Osteocyte (in vitro differentiated cells): ENCODE results near the gene NXPE3. TPM values are rescaled to one million over a fixed set of nuclear protein-coding genes. Genes with fewer than 3 reads are reported as not detected.

ENCODE experiments used
- DNase-seq: peaks from one replicate; pipeline ENCODE4 v3.0.0; 2021; ENCODE audit warnings: mixed read lengths; ENCODE audit not compliant: unreplicated experiment; ENCODE audit errors: extremely low spot score
- H3K27ac Mint-ChIP-seq: one replicate; pipeline ENCODE4 v1.8.0; 2021; ENCODE audit warnings: mild to moderate bottlenecking, mixed read lengths; ENCODE audit not compliant: unreplicated experiment
- H3K27me3 Mint-ChIP-seq: one replicate; pipeline ENCODE4 v1.8.0; 2021; ENCODE audit warnings: mixed read lengths; ENCODE audit not compliant: unreplicated experiment
- H3K36me3 Mint-ChIP-seq: one replicate; pipeline ENCODE4 v1.8.0; 2021; ENCODE audit warnings: mixed read lengths; ENCODE audit not compliant: unreplicated experiment
- H3K4me1 Mint-ChIP-seq: one replicate; pipeline ENCODE4 v1.8.0; 2021; ENCODE audit warnings: mixed read lengths; ENCODE audit not compliant: unreplicated experiment
- H3K4me3 Mint-ChIP-seq: one replicate; pipeline ENCODE4 v1.8.0; 2021; ENCODE audit warnings: mild to moderate bottlenecking, moderate library complexity, mixed read lengths; ENCODE audit not compliant: unreplicated experiment
- H3K9me3 Mint-ChIP-seq: one replicate; pipeline ENCODE4 v1.8.0; 2021; ENCODE audit warnings: mixed read lengths; ENCODE audit not compliant: unreplicated experiment
- CTCF ChIP-seq: fragments of 200-600 bp; sonication (generic); IDR thresholded peaks from 2 replicates; pipeline ENCODE4 v1.5.0; 2021; ENCODE audit warnings: antibody characterized with exemption, mild to moderate bottlenecking, moderate library complexity
- total RNA-seq: library from RNA; stranded (reverse); gene quantifications from 2 replicates; pipeline ENCODE4 v1.2.1, GENCODE V29; 2021

NXPE3 gene
- total RNA-seq, 1 donor from 2014 or later: 23.9 TPM

GRCh38 chr3:101811875-101812274 is 32.9 kb downstream of the NXPE3 start:
- Mint-ChIP-seq H3K4me1 (peaks cover 16% of the 10 kb centered on the region), H3K9me3 (no peaks in the 10 kb centered on the region), H3K27ac (no peak overlapping the region), H3K27me3 (no peaks in the 10 kb centered on the region), H3K4me3 (no peak overlapping the region), H3K36me3 (no peaks in the 10 kb centered on the region)
- TF ChIP-seq CTCF: no peak
- no peak for DNase-seq

GRCh38 chr3:101812895-101813294 is 33.9 kb downstream of the NXPE3 start:
- Mint-ChIP-seq H3K36me3 (peaks cover 7% of the 10 kb centered on the region), H3K4me3 (no peak overlapping the region), H3K27ac (no peak overlapping the region), H3K27me3 (no peaks in the 10 kb centered on the region), H3K4me1 (peaks cover 16% of the 10 kb centered on the region), H3K9me3 (no peaks in the 10 kb centered on the region)
- no peak for DNase-seq
- no peak for TF ChIP-seq CTCF

DNA sequence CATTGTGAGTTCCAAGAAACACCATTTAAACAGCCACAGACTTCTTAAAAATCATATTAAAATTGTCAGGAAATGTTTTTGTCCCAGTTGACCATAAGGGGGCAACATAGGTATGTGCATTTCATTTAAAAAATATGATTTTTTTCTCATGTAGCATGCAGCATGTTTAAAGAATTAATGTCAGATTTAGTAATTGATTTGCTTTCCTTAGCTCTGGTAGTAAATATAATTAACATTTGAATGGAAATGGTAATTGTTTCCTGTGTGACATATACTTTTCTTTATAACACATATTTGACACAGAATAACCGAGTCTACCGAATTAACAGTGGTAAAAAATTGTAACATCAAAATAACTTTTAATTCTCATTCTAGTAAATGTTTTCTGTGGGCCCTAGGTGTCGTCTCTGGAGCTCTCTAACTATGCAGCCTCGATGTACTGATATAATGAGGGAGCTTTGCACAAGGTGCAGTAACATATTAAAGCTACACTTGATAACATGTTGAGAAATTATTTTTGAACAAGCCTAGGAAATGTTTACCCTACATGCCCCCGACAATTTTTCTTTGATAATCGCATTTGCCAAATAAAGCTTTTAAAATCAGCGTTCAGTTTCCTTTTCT is 34.9 kb downstream of the NXPE3 start:
- Mint-ChIP-seq H3K27me3 (no peaks in the 10 kb centered on the region), H3K4me3 (no peak overlapping the region), H3K27ac (no peak overlapping the region), H3K4me1 (peaks cover 14% of the 10 kb centered on the region), H3K9me3 (no peaks in the 10 kb centered on the region), H3K36me3 (peaks cover 10% of the 10 kb centered on the region)
- peak; percentile 71 for TF ChIP-seq CTCF
- no peak for DNase-seq

- Mint-ChIP-seq H3K4me3 (no peak overlapping the region), H3K27me3 (no peaks in the 10 kb centered on the region), H3K4me1 (peaks cover 6% of the 10 kb centered on the region), H3K9me3 (no peaks in the 10 kb centered on the region), H3K27ac (no peak overlapping the region), H3K36me3 (peaks cover 14% of the 10 kb centered on the region)
- no peak for DNase-seq
- TF ChIP-seq CTCF: no peak
Measured at GRCh38 chr3:101814835-101815234, 35.8 kb downstream of the NXPE3 start.

- peaks cover 5% of the 10 kb centered on the region for H3K4me1 Mint-ChIP-seq
- H3K36me3 Mint-ChIP-seq: peaks cover 22% of the 10 kb centered on the region
- H3K9me3 Mint-ChIP-seq: no peaks in the 10 kb centered on the region
- no peak for TF ChIP-seq CTCF
- no peaks in the 10 kb centered on the region for H3K27me3 Mint-ChIP-seq
- DNase-seq: no peak
- no peak overlapping the region for H3K4me3 Mint-ChIP-seq
- H3K27ac Mint-ChIP-seq: no peak overlapping the region
Measured at GRCh38 chr3:101816215-101817149, 37.5 kb downstream of the NXPE3 start.
